ENCODE measurements around the gene FAM50A. TPM values are rescaled to one million over a fixed set of nuclear protein-coding genes. Genes with fewer than 3 reads are reported as not detected.

The FAM50A gene
- polyA plus RNA-seq, 1 donor from 2014 or later = 68.3 TPM

- H3K4me3 ChIP-seq (ENCODE audit: low read length) = peak overlapping the region; percentile 30
- H3K9ac ChIP-seq (ENCODE audit: low read length) = no peak overlapping the region
- H4K20me1 ChIP-seq (ENCODE audit: insufficient read depth) = no peaks in the 10 kb centered on the region
- no peak overlapping the region for H2AFZ ChIP-seq (ENCODE audit: low read depth, low read length)
- no peaks in the 10 kb centered on the region for H3K27me3 ChIP-seq (ENCODE audit: insufficient read depth, low read depth, low read length)
- H3K4me2 ChIP-seq (ENCODE audit: low read length) = no peak overlapping the region
- no peak overlapping the region for H3K27ac ChIP-seq (ENCODE audit: low read length)
- TF ChIP-seq CTCF (IDR thresholded peaks at IDR 0.05; ENCODE audit: poor library complexity, severe bottlenecking) = no peak
- TF ChIP-seq TAF1 (IDR thresholded peaks at IDR 0.05; ENCODE audit: low read depth) = no peak
- no peak for TF ChIP-seq POLR2AphosphoS5 (IDR thresholded peaks at IDR 0.05)
- no peak for TF ChIP-seq REST (IDR thresholded peaks at IDR 0.05; ENCODE audit: borderline replicate concordance)
- no peak for TF ChIP-seq MXI1 (conservative IDR thresholded peaks at IDR 0.05; ENCODE audit: poor library complexity, severe bottlenecking)
- TF ChIP-seq SMC3 (conservative IDR thresholded peaks at IDR 0.05; ENCODE audit: poor library complexity) = no peak
- TF ChIP-seq RAD21 (conservative IDR thresholded peaks at IDR 0.05) = no peak
- TF ChIP-seq EP300 (conservative IDR thresholded peaks at IDR 0.05; ENCODE audit: poor library complexity, severe bottlenecking) = no peak
- no peak for TF ChIP-seq EZH2 (IDR thresholded peaks at IDR 0.05; ENCODE audit: borderline replicate concordance, insufficient read depth, low read length, poor library complexity, severe bottlenecking)
- H3K36me3 ChIP-seq (ENCODE audit: insufficient read depth, low read length) = no peaks in the 10 kb centered on the region
- no peaks in the 10 kb centered on the region for H3F3A ChIP-seq (ENCODE audit: insufficient read depth, low read length, poor library complexity, severe bottlenecking)
- no peaks in the 10 kb centered on the region for H3K9me2 ChIP-seq (ENCODE audit: insufficient read depth, low read length)
- H3K79me2 ChIP-seq (replicated peaks; ENCODE audit: insufficient read depth, low read length) = peaks cover 12% of the 10 kb centered on the region
- H3K9me3 ChIP-seq (ENCODE audit: low read length) = no peaks in the 10 kb centered on the region
Measured at GRCh38 chrX:154430916-154431315, 13.0 kb upstream of the FAM50A start.

- Histone ChIP-seq H3K27me3 (ENCODE audit: insufficient read depth, low read depth, low read length) (no peaks in the 10 kb centered on the region), H3K9me2 (ENCODE audit: insufficient read depth, low read length) (no peaks in the 10 kb centered on the region), H3K36me3 (ENCODE audit: insufficient read depth, low read length) (no peaks in the 10 kb centered on the region), H3K27ac (ENCODE audit: low read length) (no peak overlapping the region), H3K4me2 (ENCODE audit: low read length) (no peak overlapping the region), H3K9ac (ENCODE audit: low read length) (no peak overlapping the region), H3K9me3 (ENCODE audit: low read length) (no peaks in the 10 kb centered on the region), H4K20me1 (ENCODE audit: insufficient read depth) (no peaks in the 10 kb centered on the region), H2AFZ (ENCODE audit: low read depth, low read length) (no peak overlapping the region), H3K4me3 (ENCODE audit: low read length) (no peak overlapping the region), H3K79me2 (replicated peaks; ENCODE audit: insufficient read depth, low read length) (peaks cover 12% of the 10 kb centered on the region), H3F3A (ENCODE audit: insufficient read depth, low read length, poor library complexity, severe bottlenecking) (no peaks in the 10 kb centered on the region)
- no peak for TF ChIP-seq MXI1 (conservative IDR thresholded peaks at IDR 0.05; ENCODE audit: poor library complexity, severe bottlenecking)
- no peak for TF ChIP-seq RAD21 (conservative IDR thresholded peaks at IDR 0.05)
- no peak for TF ChIP-seq CTCF (IDR thresholded peaks at IDR 0.05; ENCODE audit: poor library complexity, severe bottlenecking)
Measured at GRCh38 chrX:154431341-154431740, 12.6 kb upstream of the FAM50A start.
